Right atrium auricular region (tissue), 2 donors: ENCODE measurements around the gene PRR35. TPM values are rescaled to one million over a fixed set of nuclear protein-coding genes. Genes with fewer than 3 reads are reported as not detected.

Source experiments
- DNase-seq: peaks from one replicate; pipeline ENCODE4 v3.0.0-alpha.2; 2019; ENCODE audit warnings: low spot score
- H3K27ac ChIP-seq, 2 donors: fragments of 200-600 bp; sonication (generic); 1 replicate in 1 of 2; 2 replicates in 1 of 2; pipeline ENCODE4 v1.5.1; 2016 to 2019
- H3K27me3 ChIP-seq, 2 donors: fragments of 200-600 bp; sonication (generic); one replicate each; pipeline versions ENCODE4 v1.5.1 to v1.6.0; 2017 to 2019
- H3K36me3 ChIP-seq: fragments of 200-600 bp; sonication (generic); one replicate; pipeline ENCODE4 v1.5.1; 2016
- H3K4me1 ChIP-seq, 2 donors: fragments of 200-600 bp; sonication (generic); one replicate each; pipeline versions ENCODE4 v1.5.1 to v1.6.0; 2017 to 2019
- H3K4me3 ChIP-seq, 2 donors: fragments of 200-600 bp; sonication (generic); 1 replicate in 1 of 2; 2 replicates in 1 of 2; pipeline ENCODE4 v1.5.1; 2017 to 2019; ENCODE audit warnings: mild to moderate bottlenecking in 1 of 2, moderate library complexity in 1 of 2
- H3K9me3 ChIP-seq, 2 donors: fragments of 200-600 bp; sonication (generic); one replicate each; pipeline ENCODE4 v1.5.1; 2019
- total RNA-seq, 2 donors: library from RNA; depleted of rRNA; stranded (reverse); fragments of >200 nt; gene quantifications; one replicate each; pipeline ENCODE4 v1.1.0, GENCODE V29; 2016
- TF ChIP-seq, protein P1 (sequence below), 2 donors: fragments of 200-600 bp; sonication (generic); IDR thresholded peaks; one replicate each; pipeline ENCODE4 v1.5.1; 2019; ENCODE audit warnings: antibody characterized with exemption in 2 of 2

PRR35 gene
- total RNA-seq, 2 donors from 2014 or later, result not detected

DNA sequence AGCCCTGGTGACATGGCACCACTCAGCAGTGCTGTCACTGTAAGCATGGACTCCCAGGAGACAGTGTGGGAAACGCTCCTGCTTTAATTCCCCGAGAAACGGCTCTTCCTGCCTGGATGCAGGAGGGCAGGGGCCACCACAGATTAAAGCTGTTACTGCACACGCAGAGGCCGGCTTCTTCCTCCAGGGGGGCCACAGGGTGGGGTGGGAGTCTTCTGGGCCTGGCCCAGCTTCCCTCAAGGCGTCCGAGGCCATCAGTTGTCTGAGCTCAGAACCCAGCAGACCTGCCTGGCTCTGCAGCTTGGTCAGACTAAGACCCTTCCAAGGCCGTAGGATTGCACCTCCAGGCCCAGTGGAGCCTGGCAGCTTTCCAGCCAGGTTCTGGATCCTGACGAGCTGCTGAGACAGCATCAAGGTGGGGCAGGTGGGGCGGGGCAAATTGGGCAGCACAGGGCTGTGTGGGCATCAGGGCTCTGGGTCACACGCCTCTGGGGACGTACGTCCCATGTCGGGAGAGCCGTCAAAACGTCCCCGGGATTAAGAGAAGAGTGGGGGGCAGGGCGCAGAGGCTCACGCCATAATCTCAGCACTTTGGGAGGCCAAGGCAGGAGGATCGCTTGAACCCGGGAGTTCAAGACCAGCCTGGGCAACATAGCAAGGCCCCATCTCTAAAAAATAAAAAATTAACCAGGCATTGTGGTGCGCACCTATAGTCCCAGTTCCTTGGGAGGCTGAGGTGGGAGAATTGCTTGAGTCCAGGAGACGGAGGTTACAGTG, 37.7 kb upstream of the PRR35 start:
- H3K27ac ChIP-seq, result no peak overlapping the region
- DNase-seq, result no peak

DNA sequence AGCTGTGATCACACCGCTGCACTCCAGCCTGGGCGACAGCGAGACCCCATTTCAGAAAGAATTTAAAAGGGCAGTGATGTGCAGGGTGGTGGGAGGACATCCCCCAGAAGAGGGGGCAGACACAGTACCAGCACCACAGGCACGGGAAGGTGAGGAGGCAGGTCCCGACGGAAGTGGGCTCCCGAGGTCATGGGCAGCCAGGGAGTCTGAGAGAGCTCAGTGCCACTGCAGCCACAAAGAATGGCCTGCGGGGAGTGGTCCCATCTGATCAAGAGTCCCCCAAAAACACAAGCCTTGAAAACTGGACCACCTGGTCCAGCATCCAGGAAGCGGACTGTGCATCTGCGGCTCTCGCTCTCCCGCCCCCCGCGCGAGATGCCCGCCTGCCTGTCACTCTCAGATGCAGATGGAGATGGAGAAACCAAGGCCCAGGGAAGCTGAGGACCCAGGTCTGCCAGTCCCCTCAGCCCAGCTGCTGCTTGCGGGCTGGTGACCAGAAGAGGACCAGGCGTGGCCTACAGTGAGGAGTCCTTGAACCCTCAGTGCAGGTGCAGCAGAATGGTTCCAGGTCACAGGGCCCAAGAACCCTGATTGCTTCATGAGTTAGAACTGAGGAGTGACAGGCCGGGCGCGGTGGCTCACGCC, 37.0 kb upstream of the PRR35 start:
- Histone ChIP-seq H3K9me3 (no peaks in the 10 kb centered on the region), H3K4me3 (no peak overlapping the region), H3K27ac (no peak overlapping the region), H3K36me3 (peaks cover 28% of the 10 kb centered on the region), H3K4me1 (peaks cover 0 to 20% of the 10 kb centered on the region in 2 donors), H3K27me3 (no peaks in the 10 kb centered on the region)
- no peak for DNase-seq
- TF ChIP-seq, protein P1, sequence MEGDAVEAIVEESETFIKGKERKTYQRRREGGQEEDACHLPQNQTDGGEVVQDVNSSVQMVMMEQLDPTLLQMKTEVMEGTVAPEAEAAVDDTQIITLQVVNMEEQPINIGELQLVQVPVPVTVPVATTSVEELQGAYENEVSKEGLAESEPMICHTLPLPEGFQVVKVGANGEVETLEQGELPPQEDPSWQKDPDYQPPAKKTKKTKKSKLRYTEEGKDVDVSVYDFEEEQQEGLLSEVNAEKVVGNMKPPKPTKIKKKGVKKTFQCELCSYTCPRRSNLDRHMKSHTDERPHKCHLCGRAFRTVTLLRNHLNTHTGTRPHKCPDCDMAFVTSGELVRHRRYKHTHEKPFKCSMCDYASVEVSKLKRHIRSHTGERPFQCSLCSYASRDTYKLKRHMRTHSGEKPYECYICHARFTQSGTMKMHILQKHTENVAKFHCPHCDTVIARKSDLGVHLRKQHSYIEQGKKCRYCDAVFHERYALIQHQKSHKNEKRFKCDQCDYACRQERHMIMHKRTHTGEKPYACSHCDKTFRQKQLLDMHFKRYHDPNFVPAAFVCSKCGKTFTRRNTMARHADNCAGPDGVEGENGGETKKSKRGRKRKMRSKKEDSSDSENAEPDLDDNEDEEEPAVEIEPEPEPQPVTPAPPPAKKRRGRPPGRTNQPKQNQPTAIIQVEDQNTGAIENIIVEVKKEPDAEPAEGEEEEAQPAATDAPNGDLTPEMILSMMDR (IDR thresholded peaks at IDR 0.05), result no peak

More for the DNA sequence above, 37.7 kb upstream of the PRR35 start:
- peaks cover 0 to 19% of the 10 kb centered on the region in 2 donors for H3K4me1 ChIP-seq
- H3K36me3 ChIP-seq, result peaks cover 30% of the 10 kb centered on the region
- no peaks in the 10 kb centered on the region for H3K27me3 ChIP-seq
- no peaks in the 10 kb centered on the region for H3K9me3 ChIP-seq
- no peak overlapping the region for H3K4me3 ChIP-seq
- TF ChIP-seq, protein P1 (IDR thresholded peaks at IDR 0.05), result no peak

DNA sequence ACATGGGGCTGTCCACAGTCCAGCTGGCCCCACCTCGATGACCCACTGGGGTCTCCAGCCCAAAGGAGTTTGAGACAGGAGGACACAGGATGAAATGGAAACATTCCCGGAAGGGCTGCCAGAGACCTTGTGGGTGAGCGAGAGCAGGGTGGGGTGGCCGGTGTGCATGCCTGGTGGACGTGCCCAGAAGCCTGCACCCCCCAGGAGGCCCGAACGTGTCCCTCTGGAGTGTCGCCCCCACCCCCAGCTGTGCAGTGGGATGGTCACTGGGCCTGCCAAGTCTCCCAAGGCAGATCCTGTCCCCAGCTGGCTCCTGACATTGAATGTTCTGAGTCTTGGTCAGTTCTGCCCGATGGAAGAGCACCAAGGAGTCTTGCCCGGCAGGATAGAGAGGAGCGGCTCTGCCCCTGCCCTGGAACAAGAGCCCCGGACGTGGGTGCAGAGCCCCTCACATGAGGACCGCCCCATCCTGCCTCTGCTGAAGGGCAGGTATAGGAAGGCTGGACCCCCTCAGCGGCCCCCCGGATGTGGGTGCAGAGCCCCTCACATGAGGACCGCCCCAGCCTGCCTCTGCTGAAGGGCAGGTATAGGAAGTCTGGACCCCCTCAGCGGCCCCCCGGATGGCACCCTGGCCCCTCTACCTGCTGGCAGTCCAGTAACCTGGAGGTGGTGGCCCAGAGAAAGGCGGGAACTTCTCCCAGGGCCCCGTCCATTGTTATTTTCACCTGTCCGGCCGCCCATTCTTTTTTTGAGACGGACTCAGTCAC, 35.7 kb upstream of the PRR35 start:
- no peaks in the 10 kb centered on the region for H3K27me3 ChIP-seq
- peaks cover 18% of the 10 kb centered on the region for H3K36me3 ChIP-seq
- H3K4me3 ChIP-seq, result no peak overlapping the region
- H3K27ac ChIP-seq, result no peak overlapping the region
- H3K9me3 ChIP-seq, result no peaks in the 10 kb centered on the region
- TF ChIP-seq, protein P1 (IDR thresholded peaks at IDR 0.05), result no peak
- DNase-seq, result no peak
- H3K4me1 ChIP-seq, result peaks cover 0 to 32% of the 10 kb centered on the region in 2 donors

DNA sequence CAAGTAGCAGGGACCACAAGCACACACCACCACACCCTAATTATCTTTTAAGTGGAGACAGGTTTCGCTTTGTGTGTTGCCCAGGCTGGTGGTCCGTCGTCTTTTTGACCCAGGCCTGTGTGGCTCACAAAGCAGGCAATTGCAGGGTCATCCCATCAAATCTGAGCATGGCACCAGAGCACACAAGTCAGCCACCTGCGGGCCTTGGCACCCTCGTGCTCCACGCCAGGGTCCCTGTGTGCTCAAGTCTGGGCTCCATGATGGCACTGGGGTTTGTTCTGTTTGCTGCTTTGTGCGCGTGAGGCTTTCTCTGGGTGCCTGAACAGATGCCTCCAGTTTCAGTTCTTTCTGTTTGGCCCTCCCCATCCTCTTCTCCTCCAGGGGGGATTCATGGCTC, 35.1 kb upstream of the PRR35 start:
- Histone ChIP-seq H3K4me1 (peaks cover 0 to 39% of the 10 kb centered on the region in 2 donors), H3K36me3 (peaks cover 12% of the 10 kb centered on the region), H3K9me3 (no peaks in the 10 kb centered on the region), H3K4me3 (no peak overlapping the region), H3K27me3 (no peaks in the 10 kb centered on the region), H3K27ac (no peak overlapping the region)
- TF ChIP-seq, protein P1 (IDR thresholded peaks at IDR 0.05), result no peak
- no peak for DNase-seq

DNA sequence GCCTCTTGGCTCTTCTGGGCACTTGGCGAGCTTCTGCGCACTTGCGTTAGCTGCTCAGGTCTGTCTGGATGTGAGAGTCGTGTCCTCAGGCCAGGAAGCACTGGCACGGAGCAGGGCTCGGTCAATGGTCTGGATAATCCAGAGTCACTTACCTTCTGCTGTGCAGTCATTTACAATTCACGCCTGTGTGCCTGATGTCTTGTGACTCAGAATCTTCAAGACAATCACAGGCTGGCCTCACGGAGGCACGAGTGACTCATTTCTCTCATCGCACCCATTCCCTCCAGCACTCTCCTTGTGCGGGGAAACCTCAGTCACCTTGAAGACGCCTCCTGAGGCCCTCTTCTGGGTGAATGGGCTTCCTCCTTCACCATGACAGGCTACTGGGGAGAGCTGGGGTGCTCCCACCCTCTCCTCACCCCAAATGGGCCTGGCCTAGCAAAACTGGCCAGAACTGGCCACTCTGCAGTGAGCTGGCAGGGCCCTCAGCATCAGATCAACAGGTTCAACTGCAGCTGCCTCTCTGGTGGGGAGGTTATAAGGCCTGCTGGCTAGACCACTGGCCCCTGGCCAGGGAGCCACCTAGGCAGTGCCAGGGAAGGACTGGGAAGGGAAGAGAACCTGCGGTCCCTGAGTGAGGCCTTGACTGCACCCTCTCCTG, 34.5 kb upstream of the PRR35 start:
- H3K4me1 ChIP-seq, result peaks cover 0 to 44% of the 10 kb centered on the region in 2 donors
- peak overlapping the region; percentile 96 to 98 for H3K27ac ChIP-seq
- no peak for DNase-seq
- no peaks in the 10 kb centered on the region for H3K27me3 ChIP-seq
- peak overlapping the region in 1 of 2 donors; percentile 79 for H3K4me3 ChIP-seq
- H3K9me3 ChIP-seq, result no peaks in the 10 kb centered on the region
- H3K36me3 ChIP-seq, result peaks cover 6% of the 10 kb centered on the region
- TF ChIP-seq, protein P1 (IDR thresholded peaks at IDR 0.05), result no peak
